Endothelial cell of umbilical vein (primary cell): ENCODE measurements around the gene NAA30. TPM values are rescaled to one million over a fixed set of nuclear protein-coding genes. Genes with fewer than 3 reads are reported as not detected.

Source experiments
- BruUV-seq: library from RNA; stranded (reverse); fragments of 400-500 nt; replicated peaks from 2 replicates; lab custom pipeline; 2021; lab: Mats Ljungman, UMichigan
- CTCF ChIA-PET: fragments of 300-600, 350-600 bp; sonication (Branson Sonifier 250); formaldehyde crosslinking; loops from one replicate; lab custom pipeline; 2021; ENCODE audit warnings: antibody characterized with exemption, inconsistent platforms; lab: Charles Lee
- POLR2A ChIA-PET: fragments of 300-600, 350-600 bp; sonication (Branson Sonifier 250); formaldehyde crosslinking; loops from one replicate; lab custom pipeline; 2021; ENCODE audit warnings: antibody characterized with exemption, inconsistent platforms; lab: Charles Lee
- DNase-seq: peaks from one replicate; pipeline ENCODE4 v3.0.0-alpha.2; 2011; ENCODE audit warnings: low read depth, low spot score
- FAIRE-seq: peaks from 2 replicates; lab custom pipeline; 2011; peaks lifted over from hg19 to GRCh38; lab: Jason Lieb, UNC
- H2AFZ ChIP-seq: 2 replicates; pipeline ENCODE4 v1.6.0; 2012; ENCODE audit warnings: low read depth, low read length, control low read depth, inconsistent platforms
- H3K27ac ChIP-seq: 2 replicates; pipeline ENCODE4 v1.5.1; 2011; ENCODE audit warnings: low read depth, mild to moderate bottlenecking, control low read depth, low read length, moderate library complexity; ENCODE audit not compliant: insufficient read depth
- H3K27me3 ChIP-seq, 2 experiments: 2 replicates each; pipeline versions ENCODE4 v1.6.0 to v1.6.1; 2011; ENCODE audit warnings: low read length in 2 of 2, mixed read lengths in 1 of 2; ENCODE audit not compliant: control insufficient read depth in 2 of 2, insufficient read depth in 2 of 2
- H3K36me3 ChIP-seq, 2 experiments: 2 replicates in 1 of 2; 3 replicates in 1 of 2; pipeline ENCODE4 v1.5.1; 2011; ENCODE audit warnings: low read length in 2 of 2, mild to moderate bottlenecking in 1 of 2, moderate library complexity in 1 of 2; ENCODE audit not compliant: control insufficient read depth in 2 of 2, insufficient read depth in 2 of 2; ENCODE audit errors: extremely low read depth in 1 of 2
- H3K4me1 ChIP-seq: 3 replicates; pipeline ENCODE4 v1.5.1; 2011; ENCODE audit warnings: mild to moderate bottlenecking, low read length; ENCODE audit not compliant: control insufficient read depth, insufficient read depth; ENCODE audit errors: extremely low read depth
- H3K4me2 ChIP-seq: 2 replicates; pipeline ENCODE4 v1.6.1; 2011; ENCODE audit warnings: low read length, control low read depth, mixed read lengths; ENCODE audit not compliant: insufficient read depth
- H3K4me3 ChIP-seq, 3 experiments: fragments of 200-600 bp in 1 of 3; sonication (generic), shearing (Covaris generic) in 1 of 3; replicated peaks in 1 of 3; 2 replicates each; pipeline ENCODE4 v1.5.1; 2011 to 2016; ENCODE audit warnings: control low read depth in 3 of 3, low read length in 3 of 3, mild to moderate bottlenecking in 2 of 3, inconsistent platforms in 1 of 3, low read depth in 1 of 3, moderate library complexity in 1 of 3; ENCODE audit not compliant: insufficient read depth in 1 of 3
- H3K79me2 ChIP-seq: 2 replicates; pipeline ENCODE4 v1.6.0; 2012; ENCODE audit warnings: low read length, inconsistent platforms; ENCODE audit not compliant: control insufficient read depth, insufficient read depth
- H3K9ac ChIP-seq: replicated peaks from 2 replicates; pipeline ENCODE3; 2011; ENCODE audit warnings: low read length, control low read depth; ENCODE audit not compliant: insufficient read depth; ENCODE audit errors: extremely low read depth
- H3K9me1 ChIP-seq: replicated peaks from 3 replicates; pipeline ENCODE4 v1.6.0; 2011; ENCODE audit warnings: mild to moderate bottlenecking, low read length; ENCODE audit not compliant: control insufficient read depth, insufficient read depth; ENCODE audit errors: extremely low read depth
- H3K9me3 ChIP-seq: replicated peaks from 2 replicates; pipeline ENCODE4 v1.5.1; 2012; ENCODE audit warnings: low read length, inconsistent platforms; ENCODE audit not compliant: control insufficient read depth, insufficient read depth
- H4K20me1 ChIP-seq: replicated peaks from 2 replicates; pipeline ENCODE3; 2011; ENCODE audit warnings: mild to moderate bottlenecking, low read length; ENCODE audit not compliant: control insufficient read depth, insufficient read depth; ENCODE audit errors: extremely low read depth
- EZH2 ChIP-seq: IDR thresholded peaks from 2 replicates; pipeline ENCODE4 v1.6.1; 2012; ENCODE audit warnings: borderline replicate concordance, low read depth, mild to moderate bottlenecking, moderate library complexity, low read length, inconsistent platforms; ENCODE audit not compliant: severe bottlenecking
- FOS ChIP-seq: IDR thresholded peaks from 2 replicates; pipeline ENCODE4 v1.6.1; 2011; ENCODE audit warnings: mild to moderate bottlenecking, low read length, moderate library complexity, borderline replicate concordance; ENCODE audit not compliant: insufficient read depth
- GATA2 ChIP-seq: IDR thresholded peaks from 2 replicates; pipeline ENCODE4 v1.7.0; 2011; ENCODE audit warnings: low read depth, mild to moderate bottlenecking, moderate library complexity, mixed read lengths, low read length; ENCODE audit not compliant: insufficient read length, insufficient read depth
- JUN ChIP-seq: IDR thresholded peaks from 2 replicates; pipeline ENCODE4 v1.6.1; 2011; ENCODE audit warnings: borderline replicate concordance, low read depth; ENCODE audit not compliant: insufficient read length, insufficient read depth
- MYC ChIP-seq: IDR thresholded peaks from one replicate; pipeline ENCODE4 v1.6.1; 2011; ENCODE audit warnings: mild to moderate bottlenecking, low read depth, low read length
- POLR2A ChIP-seq: IDR thresholded peaks from 2 replicates; pipeline ENCODE4 v1.6.1; 2012; ENCODE audit warnings: low read depth, mild to moderate bottlenecking, control low read depth, low read length
- dilution Hi-C: fragments of 300-500 bp; cut with MboI; formaldehyde crosslinking; loops from one replicate; pipeline ENCODE4 v1.15.0; 2019; ENCODE audit warnings: low sequenced_read_pairs; ENCODE audit not compliant: extremely low pct_ligation_motif_present
- intact Hi-C: fragments of 100-400 bp; cut with micrococcal nuclease; formaldehyde crosslinking; loops from one replicate; pipeline ENCODE4 v1.10.0; 2022
- polyA plus RNA-seq, 4 experiments: library from polyadenylated mRNA; depleted of rRNA in 3 of 4; stranded (reverse) in 3 of 4; unstranded in 1 of 4; fragments of >200 nt; gene quantifications; 2 replicates each; pipeline versions ENCODE4 v1.2.1 to v1.2.3, GENCODE V29; 2011 to 2012; ENCODE audit warnings: missing spikeins in 1 of 4
- total RNA-seq: library from RNA; stranded (reverse); gene quantifications from 2 replicates; pipeline ENCODE4 v1.2.3, GENCODE V29; 2021
- TF ChIP-seq, protein P1 (sequence below), 2 donors: IDR thresholded peaks; 1 replicate in 1 of 2; 2 replicates in 1 of 2; pipeline ENCODE4 v1.5.1; 2011; ENCODE audit warnings: low read length in 2 of 2, mild to moderate bottlenecking in 2 of 2, moderate library complexity in 2 of 2, control low read depth in 1 of 2, inconsistent platforms in 1 of 2, low read depth in 1 of 2; ENCODE audit not compliant: insufficient read depth in 1 of 2; ENCODE audit errors: extremely low read depth in 1 of 2
- TF ChIP-seq, protein P2 (sequence below): IDR thresholded peaks from 2 replicates; pipeline ENCODE4 v1.6.1; 2011; ENCODE audit not compliant: insufficient read depth, insufficient read length

The NAA30 gene
- total and polyA plus RNA-seq, 2 donors (not counting 3 experiments of a cell fraction or from before 2014, with no cell fraction given), result 5.4 to 21.8 TPM

DNA sequence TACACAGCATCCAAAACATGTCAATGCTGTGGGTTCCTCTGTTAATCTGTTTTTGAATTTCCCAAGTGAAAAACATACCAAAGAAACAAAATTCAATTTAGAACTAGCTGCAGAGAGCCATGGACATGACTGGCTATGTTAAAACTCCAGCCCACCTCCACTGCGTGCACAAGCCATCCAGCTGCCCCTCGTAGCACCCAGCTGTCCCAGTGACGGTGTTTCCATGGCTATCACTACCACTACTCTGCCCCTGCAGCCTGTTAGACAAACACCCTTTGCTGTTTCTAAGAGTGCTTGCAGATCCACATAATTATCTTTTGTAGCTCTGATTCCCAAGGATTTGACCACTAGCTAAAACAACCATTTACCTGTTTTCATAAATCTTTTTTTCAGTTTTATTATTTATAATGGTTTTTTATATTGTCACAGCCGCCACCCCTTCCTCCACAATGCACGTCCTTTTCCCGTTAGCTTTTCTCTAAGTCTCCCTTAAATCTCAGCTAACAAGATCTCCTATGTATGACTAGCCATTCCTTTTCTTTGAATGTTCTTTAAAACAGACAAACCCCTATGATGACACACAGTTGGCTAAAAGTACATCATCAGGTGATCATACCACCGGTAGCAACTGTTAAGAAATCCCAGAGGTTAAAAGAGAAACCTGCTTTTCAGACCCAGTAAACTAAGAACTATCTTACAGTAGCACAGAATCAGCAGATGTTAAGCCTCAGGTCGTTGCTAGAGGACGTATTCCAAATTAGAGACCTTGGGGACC, 37.8 kb upstream of the NAA30 start:
- Histone ChIP-seq H3K4me2 (no peak overlapping the region), H3K79me2 (no peaks in the 10 kb centered on the region), H3K36me3 (no peaks in the 10 kb centered on the region), H3K27me3 (no peaks in the 10 kb centered on the region), H3K9ac (no peak overlapping the region), H3K9me3 (no peaks in the 10 kb centered on the region), H3K4me3 (no peak overlapping the region), H3K27ac (no peak overlapping the region), H3K9me1 (no peaks in the 10 kb centered on the region), H2AFZ (no peak overlapping the region), H3K4me1 (peaks cover 3% of the 10 kb centered on the region), H4K20me1 (no peaks in the 10 kb centered on the region)
- TF ChIP-seq MYC (no peak), FOS (no peak), POLR2A (no peak), EZH2 (no peak), JUN (no peak), GATA2 (no peak)
- TF ChIP-seq, protein P1, sequence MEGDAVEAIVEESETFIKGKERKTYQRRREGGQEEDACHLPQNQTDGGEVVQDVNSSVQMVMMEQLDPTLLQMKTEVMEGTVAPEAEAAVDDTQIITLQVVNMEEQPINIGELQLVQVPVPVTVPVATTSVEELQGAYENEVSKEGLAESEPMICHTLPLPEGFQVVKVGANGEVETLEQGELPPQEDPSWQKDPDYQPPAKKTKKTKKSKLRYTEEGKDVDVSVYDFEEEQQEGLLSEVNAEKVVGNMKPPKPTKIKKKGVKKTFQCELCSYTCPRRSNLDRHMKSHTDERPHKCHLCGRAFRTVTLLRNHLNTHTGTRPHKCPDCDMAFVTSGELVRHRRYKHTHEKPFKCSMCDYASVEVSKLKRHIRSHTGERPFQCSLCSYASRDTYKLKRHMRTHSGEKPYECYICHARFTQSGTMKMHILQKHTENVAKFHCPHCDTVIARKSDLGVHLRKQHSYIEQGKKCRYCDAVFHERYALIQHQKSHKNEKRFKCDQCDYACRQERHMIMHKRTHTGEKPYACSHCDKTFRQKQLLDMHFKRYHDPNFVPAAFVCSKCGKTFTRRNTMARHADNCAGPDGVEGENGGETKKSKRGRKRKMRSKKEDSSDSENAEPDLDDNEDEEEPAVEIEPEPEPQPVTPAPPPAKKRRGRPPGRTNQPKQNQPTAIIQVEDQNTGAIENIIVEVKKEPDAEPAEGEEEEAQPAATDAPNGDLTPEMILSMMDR (IDR thresholded peaks at IDR 0.05; ENCODE audit: extremely low read depth in 1 of 2, insufficient read depth in 1 of 2, low read depth in 1 of 2, low read length in 2 of 2), result no peak
- TF ChIP-seq, protein P2, sequence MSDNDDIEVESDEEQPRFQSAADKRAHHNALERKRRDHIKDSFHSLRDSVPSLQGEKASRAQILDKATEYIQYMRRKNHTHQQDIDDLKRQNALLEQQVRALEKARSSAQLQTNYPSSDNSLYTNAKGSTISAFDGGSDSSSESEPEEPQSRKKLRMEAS, result no peak
- POLR2A ChIA-PET, result no interaction called here
- dilution Hi-C loops, result no loop called here
- no peak for DNase-seq
- intact Hi-C loops, result no loop called here
- CTCF ChIA-PET, result interaction anchor here (0.5 to 1.2 kb wide), 4 partner anchors 10 to 183 kb away, joined by 3 to 4 read pairs (median 4); no protein-coding TSS in a partner anchor
- BruUV-seq, result no TSS peak
- no peak for FAIRE-seq
